HEK293 (cell line): ENCODE data around the gene TSKU.

ENCODE experiments used
- CTCF ChIA-PET: fragments of 350-600 bp; formaldehyde crosslinking; extraction: SDS; loops from one replicate; lab custom pipeline; 2021; ENCODE audit warnings: antibody characterized with exemption; lab: Yijun Ruan, JAX
- POLR2A ChIA-PET: fragments of 300-600 bp; formaldehyde crosslinking; extraction: SDS; loops from one replicate; lab custom pipeline; 2020; ENCODE audit warnings: antibody characterized with exemption, inconsistent platforms; lab: Yijun Ruan, JAX
- H3K27ac ChIP-seq: fragments of 200-500 bp; sonication (Bioruptor generic); 2 replicates; pipeline ENCODE4 v1.5.1; 2014; ENCODE audit warnings: low read depth, low read length, control low read depth, inconsistent platforms; ENCODE audit errors: extremely low read depth
- H3K36me3 ChIP-seq, 2 experiments: fragments of 200-500 bp in 1 of 2; sonication (Bioruptor generic) in 1 of 2; 1 replicate in 1 of 2; 2 replicates in 1 of 2; pipeline ENCODE4 v1.5.1; 2014 to 2017; ENCODE audit warnings: inconsistent platforms in 2 of 2, low read length in 2 of 2; ENCODE audit not compliant: control insufficient read depth in 2 of 2, insufficient read depth in 1 of 2
- H3K4me1 ChIP-seq: fragments of 200-500 bp; sonication (Bioruptor generic); 2 replicates; pipeline ENCODE4 v1.5.1; 2014; ENCODE audit warnings: mild to moderate bottlenecking, low read length, inconsistent platforms; ENCODE audit not compliant: control insufficient read depth, insufficient read depth
- H3K4me3 ChIP-seq: 2 replicates; pipeline ENCODE4 v1.5.1; 2011; ENCODE audit warnings: low read depth, mild to moderate bottlenecking, control low read depth, low read length, moderate library complexity
- H3K9me3 ChIP-seq: fragments of 200-500 bp; sonication (Bioruptor generic); 2 replicates; pipeline ENCODE4 v1.5.1; 2014; ENCODE audit warnings: low read depth, low read length, inconsistent platforms; ENCODE audit not compliant: control insufficient read depth, insufficient read depth
- KLF8 ChIP-seq: fragments of 450-650 bp; formaldehyde crosslinking; IDR thresholded peaks from 2 replicates; pipeline ENCODE4 v1.5.1; 2016; ENCODE audit warnings: missing biosample characterization, missing genetic modification characterization
- PRDM2 ChIP-seq: fragments of 450-650 bp; formaldehyde crosslinking; IDR thresholded peaks from 2 replicates; pipeline ENCODE4 v1.5.1; 2016; ENCODE audit warnings: missing biosample characterization, missing genetic modification characterization, borderline replicate concordance
- SALL2 ChIP-seq: fragments of 450-650 bp; formaldehyde crosslinking; IDR thresholded peaks from 2 replicates; pipeline ENCODE4 v1.5.0; 2017; ENCODE audit warnings: missing biosample characterization, mild to moderate bottlenecking, missing genetic modification characterization, borderline replicate concordance
- TRIM28 ChIP-seq: IDR thresholded peaks from 2 replicates; pipeline ENCODE4 v1.6.1; 2011; ENCODE audit warnings: low read length, control low read depth, borderline replicate concordance
- ZBTB44 ChIP-seq: fragments of 450-650 bp; IDR thresholded peaks from 2 replicates; pipeline ENCODE4 v1.5.1; 2018; ENCODE audit warnings: missing biosample characterization, mild to moderate bottlenecking, missing genetic modification characterization
- ZFHX2 ChIP-seq: fragments of 450-650 bp; formaldehyde crosslinking; conservative IDR thresholded peaks from 2 replicates; pipeline ENCODE4 v1.5.1; 2016; ENCODE audit warnings: missing biosample characterization, missing genetic modification characterization
- ZNF133 ChIP-seq: fragments of 450-650 bp; formaldehyde crosslinking; IDR thresholded peaks from 2 replicates; pipeline ENCODE4 v1.5.1; 2016; ENCODE audit warnings: missing biosample characterization, missing genetic modification characterization
- ZNF18 ChIP-seq: fragments of 450-650 bp; formaldehyde crosslinking; IDR thresholded peaks from 2 replicates; pipeline ENCODE4 v1.5.1; 2016; ENCODE audit warnings: missing biosample characterization, missing genetic modification characterization
- ZNF488 ChIP-seq: fragments of 450-650 bp; formaldehyde crosslinking; IDR thresholded peaks from 2 replicates; pipeline ENCODE4 v1.5.1; 2016; ENCODE audit warnings: missing biosample characterization, missing genetic modification characterization
- ZNF558 ChIP-seq: fragments of 450-650 bp; formaldehyde crosslinking; IDR thresholded peaks from 2 replicates; pipeline ENCODE4 v1.5.1; 2016; ENCODE audit warnings: missing biosample characterization, missing genetic modification characterization
- ZNF677 ChIP-seq: fragments of 450-650 bp; IDR thresholded peaks from 2 replicates; pipeline ENCODE4 v1.5.0; 2018; ENCODE audit warnings: missing biosample characterization, mild to moderate bottlenecking, missing genetic modification characterization, moderate library complexity
- ZSCAN16 ChIP-seq: fragments of 450-650 bp; formaldehyde crosslinking; IDR thresholded peaks from 2 replicates; pipeline ENCODE4 v1.5.1; 2016; ENCODE audit warnings: missing biosample characterization, missing genetic modification characterization

TSKU gene

GRCh38 chr11:76771446-76772099, 11.6 kb upstream of the TSKU start:
- Histone ChIP-seq H3K27ac (no peak overlapping the region), H3K4me1 (no peaks in the 10 kb centered on the region), H3K36me3 (no peaks in the 10 kb centered on the region), H3K9me3 (no peaks in the 10 kb centered on the region), H3K4me3 (no peak overlapping the region)
- ChIA-PET CTCF (interaction anchor here (0.7 to 1.2 kb wide), 2 partner anchors 37 to 50 kb away, joined by 3 to 5 read pairs; no protein-coding TSS in a partner anchor), POLR2A (interaction anchor here (1.3 to 1.8 kb wide), 2 partner anchors 11 to 13 kb away, joined by 3 to 8 read pairs; partner anchors contain the start of gene TSKU)
- TF ChIP-seq ZSCAN16 (tag by site-specific recombination) (peak; percentile 66; the same call in 1 of the 2 replicates), ZBTB44 (no peak)

- no peak overlapping the region for H3K27ac ChIP-seq
- H3K4me1 ChIP-seq: no peaks in the 10 kb centered on the region
These were observed 10.9 kb upstream of the TSKU start for GRCh38 chr11:76772100-76772782.

GRCh38 chr11:76772783-76773106, 10.4 kb upstream of the TSKU start:
- Histone ChIP-seq H3K4me3 (no peak overlapping the region), H3K9me3 (no peaks in the 10 kb centered on the region), H3K36me3 (no peaks in the 10 kb centered on the region), H3K4me1 (no peaks in the 10 kb centered on the region), H3K27ac (no peak overlapping the region)
- POLR2A ChIA-PET: no interaction called here
- CTCF ChIA-PET: no interaction called here
- no peak for TF ChIP-seq ZNF677 (tag by site-specific recombination)
- no peak for TF ChIP-seq SALL2 (tag by site-specific recombination)
- no peak for TF ChIP-seq KLF8 (tag by site-specific recombination)
- no peak for TF ChIP-seq ZNF558
- no peak for TF ChIP-seq ZNF133 (tag by site-specific recombination)
- TF ChIP-seq ZFHX2 (tag by site-specific recombination): no peak
- no peak for TF ChIP-seq ZNF488
- TF ChIP-seq ZNF18 (tag by site-specific recombination): no peak

More at GRCh38 chr11:76772100-76772782, 10.9 kb upstream of the TSKU start:
- no peak overlapping the region for H3K4me3 ChIP-seq
- ChIA-PET CTCF (no interaction called here), POLR2A (interaction anchor here (1.3 kb wide), 1 partner anchor 12 kb away, joined by 3 read pairs; no protein-coding TSS in a partner anchor)
- no peaks in the 10 kb centered on the region for H3K36me3 ChIP-seq
- H3K9me3 ChIP-seq: no peaks in the 10 kb centered on the region
- TF ChIP-seq PRDM2 (tag by site-specific recombination): no peak
- no peak for TF ChIP-seq ZNF677 (tag by site-specific recombination)
- TF ChIP-seq TRIM28: 0 out of 2 replicates have a peak, but pooled peaks have one; percentile 27
